ENCODE results near the gene EXOC7. TPM values are rescaled to one million over a fixed set of nuclear protein-coding genes. Genes with fewer than 3 reads are reported as not detected.

Gene EXOC7
- total and polyA plus RNA-seq, 2 of the 4 experiments (the other 2 are of a cell fraction), result 85.9 to 118 TPM

DNA sequence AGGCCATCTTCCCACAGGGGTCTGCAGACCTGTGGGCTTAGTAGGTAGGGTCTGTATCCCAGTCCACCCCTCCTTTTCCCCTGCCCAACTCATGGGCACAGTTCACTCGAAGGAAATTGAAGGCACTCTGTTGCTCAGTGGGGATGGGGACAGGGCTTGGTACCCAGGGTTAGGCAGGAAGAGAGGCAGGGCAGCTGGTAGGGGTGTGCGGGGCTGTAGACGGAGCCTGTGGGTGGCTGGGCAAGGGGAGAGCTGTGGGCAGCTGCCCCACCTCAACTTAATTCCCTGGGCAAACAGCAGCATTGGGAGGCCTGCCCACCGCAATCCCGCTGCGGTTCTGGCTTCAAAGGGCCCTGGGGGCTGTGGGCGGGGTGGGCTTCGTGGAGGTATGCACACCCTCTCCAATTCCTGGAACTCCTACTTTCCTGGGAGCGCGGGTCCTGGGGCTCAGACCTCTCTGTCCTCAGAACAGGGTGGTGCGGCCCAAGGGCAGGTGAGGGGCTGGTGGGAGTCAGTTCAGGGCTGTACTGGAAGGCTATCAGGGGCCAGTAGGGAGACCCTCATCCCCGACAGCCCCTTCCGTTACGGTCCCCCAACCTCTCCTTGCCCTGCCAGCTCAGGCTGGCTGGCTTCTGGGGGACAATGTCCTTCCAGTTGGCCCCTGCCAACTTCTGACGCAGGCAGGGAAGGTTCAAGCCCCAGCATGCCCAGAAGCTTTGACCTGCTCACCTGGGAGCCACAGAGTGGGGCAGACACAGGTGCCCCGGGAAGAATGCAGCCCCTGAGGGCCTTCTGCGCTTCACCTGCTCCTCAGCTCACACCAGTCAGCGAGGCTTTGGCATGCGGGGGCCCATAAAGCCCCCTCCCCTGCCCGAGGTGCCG, 28.3 kb upstream of the EXOC7 start:
- ChIA-PET CTCF (no interaction called here), POLR2A (ENCODE audit: unreplicated experiment) (no interaction called here)
- Histone ChIP-seq H2BK5ac (ENCODE audit: low read depth, low read length, poor library complexity, severe bottlenecking) (no peak overlapping the region), H3K9me3 (ENCODE audit: control insufficient read depth, insufficient read depth, low read length) (no peaks in the 10 kb centered on the region), H3K56ac (ENCODE audit: extremely low read depth, insufficient read depth, low read length) (no peak overlapping the region), H2BK15ac (ENCODE audit: low read depth, low read length) (no peak overlapping the region), H2BK120ac (ENCODE audit: low read depth, low read length) (no peak overlapping the region), H3K23ac (ENCODE audit: low read depth, low read length) (no peak overlapping the region), H4K20me1 (ENCODE audit: insufficient read depth, low read length) (no peaks in the 10 kb centered on the region), H2AFZ (replicated peaks; ENCODE audit: low read length, poor library complexity) (no peak overlapping the region), H2AK9ac (replicated peaks; ENCODE audit: low read depth, low read length, poor library complexity) (peak overlapping the region; percentile 76), H3K14ac (replicated peaks; ENCODE audit: low read depth, low read length) (no peak overlapping the region), H3K9ac (ENCODE audit: low read depth, low read length) (no peak overlapping the region), H3K4me1 (ENCODE audit: control insufficient read depth, insufficient read depth, low read length) (no peaks in the 10 kb centered on the region), H4K5ac (ENCODE audit: low read depth, low read length) (no peak overlapping the region), H3K27me3 (ENCODE audit: control insufficient read depth, insufficient read depth, low read length) (peaks cover 62% of the 10 kb centered on the region), H3K4ac (ENCODE audit: low read depth, low read length) (no peak overlapping the region), H3K79me1 (ENCODE audit: low read depth in 1 of 2, low read length in 2 of 2) (no peaks in the 10 kb centered on the region), H3K18ac (ENCODE audit: low read depth, low read length) (no peak overlapping the region), H3K4me3 (ENCODE audit: insufficient read depth, low read depth, low read length) (no peak overlapping the region), H3K36me3 (ENCODE audit: control insufficient read depth, insufficient read depth, low read length) (no peaks in the 10 kb centered on the region), H4K8ac (ENCODE audit: low read depth in 2 of 2, low read length in 2 of 2) (no peak overlapping the region), H3K4me2 (ENCODE audit: low read depth, low read length) (no peak overlapping the region), H2BK20ac (ENCODE audit: low read depth, low read length) (no peak overlapping the region), H3K27ac (ENCODE audit: insufficient read depth, low read length) (no peak overlapping the region), H4K91ac (ENCODE audit: insufficient read depth, low read depth, low read length) (no peak overlapping the region), H2AK5ac (ENCODE audit: low read depth, low read length) (no peak overlapping the region), H3K9me1 (ENCODE audit: insufficient read depth, low read length) (no peaks in the 10 kb centered on the region)
- TF ChIP-seq, protein P1, sequence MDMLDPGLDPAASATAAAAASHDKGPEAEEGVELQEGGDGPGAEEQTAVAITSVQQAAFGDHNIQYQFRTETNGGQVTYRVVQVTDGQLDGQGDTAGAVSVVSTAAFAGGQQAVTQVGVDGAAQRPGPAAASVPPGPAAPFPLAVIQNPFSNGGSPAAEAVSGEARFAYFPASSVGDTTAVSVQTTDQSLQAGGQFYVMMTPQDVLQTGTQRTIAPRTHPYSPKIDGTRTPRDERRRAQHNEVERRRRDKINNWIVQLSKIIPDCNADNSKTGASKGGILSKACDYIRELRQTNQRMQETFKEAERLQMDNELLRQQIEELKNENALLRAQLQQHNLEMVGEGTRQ (IDR thresholded peaks at IDR 0.05; ENCODE audit: low read depth, low read length), result no peak
- no TSS peak for BruUV-seq (replicated peaks)
- intact Hi-C loops (cut with micrococcal nuclease), result no loop called here
- no peak for DNase-seq
- in situ Hi-C loops (cut with MboI; ENCODE audit: low sequenced_read_pairs), result no loop called here
- ATAC-seq (ENCODE audit: low read depth), result no peak
- WGBS, 2 experiments (ENCODE audit: extremely low coverage in 2 of 2, insufficient read length in 1 of 2), result 47% methylated on average over 3 of the region's 21 CpGs; no CpG with 5 or more reads in 1 of the 2 experiments
- dilution Hi-C loops (cut with HindIII; ENCODE audit: low sequenced_read_pairs, unreplicated experiment), result no loop called here

Data from IMR-90 (cell line).